Astrocyte (in vitro differentiated cells and primary cell): ENCODE results near the gene EXD3. TPM values are rescaled to one million over a fixed set of nuclear protein-coding genes. Genes with fewer than 3 reads are reported as not detected.

Source experiments
- DNase-seq: peaks from one replicate; pipeline ENCODE4 v3.0.0-alpha.2; 2010; ENCODE audit warnings: low read depth
- FAIRE-seq: peaks from 2 replicates; lab custom pipeline; 2011; peaks lifted over from hg19 to GRCh38; lab: Jason Lieb, UNC
- H2AFZ ChIP-seq: 2 replicates; pipeline ENCODE4 v1.6.0; 2012; ENCODE audit warnings: low read depth, low read length, inconsistent platforms
- H3K27ac ChIP-seq: 2 replicates; pipeline ENCODE4 v1.5.1; 2011; ENCODE audit warnings: low read depth, low read length, inconsistent platforms
- H3K27me3 ChIP-seq: 2 replicates; pipeline ENCODE4 v1.6.0; 2011; ENCODE audit warnings: low read length, inconsistent platforms; ENCODE audit not compliant: insufficient read depth
- H3K36me3 ChIP-seq: 2 replicates; pipeline ENCODE4 v1.5.1; 2011; ENCODE audit warnings: low read length, inconsistent platforms; ENCODE audit not compliant: insufficient read depth
- H3K4me1 ChIP-seq: 2 replicates; pipeline ENCODE4 v1.5.1; 2011; ENCODE audit warnings: low read length, inconsistent platforms; ENCODE audit not compliant: insufficient read depth
- H3K4me2 ChIP-seq: 2 replicates; pipeline ENCODE4 v1.6.0; 2012; ENCODE audit warnings: low read length, inconsistent platforms
- H3K4me3 ChIP-seq: 2 replicates; pipeline ENCODE4 v1.5.1; 2011; ENCODE audit warnings: low read depth, mild to moderate bottlenecking, low read length, inconsistent platforms; ENCODE audit not compliant: insufficient read depth
- H3K79me2 ChIP-seq: 2 replicates; pipeline ENCODE4 v1.6.0; 2012; ENCODE audit warnings: mild to moderate bottlenecking, low read length, inconsistent platforms; ENCODE audit not compliant: insufficient read depth
- H3K9ac ChIP-seq: 2 replicates; pipeline ENCODE4 v1.6.0; 2012; ENCODE audit warnings: mild to moderate bottlenecking, low read length, inconsistent platforms
- H3K9me3 ChIP-seq: 2 replicates; pipeline ENCODE4 v1.5.1; 2012; ENCODE audit warnings: low read depth, mild to moderate bottlenecking, low read length, inconsistent platforms; ENCODE audit not compliant: insufficient read depth
- H4K20me1 ChIP-seq: 2 replicates; pipeline ENCODE4 v1.6.0; 2012; ENCODE audit warnings: low read length, inconsistent platforms; ENCODE audit not compliant: insufficient read depth
- H3K27ac Mint-ChIP-seq: one replicate; pipeline ENCODE4 v1.8.0; 2021; ENCODE audit warnings: mild to moderate bottlenecking, mixed read lengths; ENCODE audit not compliant: unreplicated experiment
- H3K27me3 Mint-ChIP-seq: one replicate; pipeline ENCODE4 v1.8.0; 2021; ENCODE audit warnings: low read depth, mixed read lengths; ENCODE audit not compliant: unreplicated experiment
- H3K36me3 Mint-ChIP-seq: one replicate; pipeline ENCODE4 v1.8.0; 2021; ENCODE audit warnings: low read depth, mixed read lengths; ENCODE audit not compliant: unreplicated experiment
- H3K4me1 Mint-ChIP-seq: one replicate; pipeline ENCODE4 v1.8.0; 2021; ENCODE audit warnings: low read depth, mixed read lengths; ENCODE audit not compliant: unreplicated experiment
- H3K4me3 Mint-ChIP-seq: one replicate; pipeline ENCODE4 v1.8.0; 2021; ENCODE audit warnings: mild to moderate bottlenecking, moderate library complexity, mixed read lengths; ENCODE audit not compliant: unreplicated experiment
- H3K9me3 Mint-ChIP-seq: one replicate; pipeline ENCODE4 v1.8.0; 2021; ENCODE audit warnings: mild to moderate bottlenecking, mixed read lengths; ENCODE audit not compliant: unreplicated experiment
- CTCF ChIP-seq: IDR thresholded peaks from 2 replicates; pipeline ENCODE4 v1.5.1; 2011; ENCODE audit warnings: low read depth, mild to moderate bottlenecking, inconsistent platforms, low read length, moderate library complexity; ENCODE audit not compliant: insufficient read depth
- EZH2 ChIP-seq: IDR thresholded peaks from 2 replicates; pipeline ENCODE4 v1.6.1; 2012; ENCODE audit warnings: mild to moderate bottlenecking, low read length, inconsistent platforms; ENCODE audit not compliant: insufficient read depth
- total RNA-seq: library from RNA; stranded (reverse); gene quantifications from 2 replicates; pipeline ENCODE4 v1.2.1, GENCODE V29; 2021

Gene EXD3
- total RNA-seq, 1 donor from 2014 or later, result 8.5 TPM

GRCh38 chr9:137366891-137367381 is 56.0 kb downstream of the EXD3 start:
- DNase-seq, result no peak
- Histone ChIP-seq H4K20me1 (peaks cover 3% of the 10 kb centered on the region), H3K27ac (no peak overlapping the region), H3K79me2 (no peaks in the 10 kb centered on the region), H3K36me3 (no peaks in the 10 kb centered on the region), H3K9me3 (no peaks in the 10 kb centered on the region), H3K9ac (no peak overlapping the region), H3K4me3 (no peak overlapping the region), H3K4me1 (no peaks in the 10 kb centered on the region), H3K27me3 (no peaks in the 10 kb centered on the region), H2AFZ (no peak overlapping the region), H3K4me2 (no peak overlapping the region)
- TF ChIP-seq CTCF (no peak), EZH2 (no peak)
- no peak for FAIRE-seq
- H3K36me3 Mint-ChIP-seq, result peaks cover 13% of the 10 kb centered on the region
- H3K4me3 Mint-ChIP-seq, result no peak overlapping the region
- peaks cover 6% of the 10 kb centered on the region for H3K27me3 Mint-ChIP-seq
- no peaks in the 10 kb centered on the region for H3K4me1 Mint-ChIP-seq
- peaks cover 5% of the 10 kb centered on the region for H3K9me3 Mint-ChIP-seq
- H3K27ac Mint-ChIP-seq, result no peak overlapping the region

DNA sequence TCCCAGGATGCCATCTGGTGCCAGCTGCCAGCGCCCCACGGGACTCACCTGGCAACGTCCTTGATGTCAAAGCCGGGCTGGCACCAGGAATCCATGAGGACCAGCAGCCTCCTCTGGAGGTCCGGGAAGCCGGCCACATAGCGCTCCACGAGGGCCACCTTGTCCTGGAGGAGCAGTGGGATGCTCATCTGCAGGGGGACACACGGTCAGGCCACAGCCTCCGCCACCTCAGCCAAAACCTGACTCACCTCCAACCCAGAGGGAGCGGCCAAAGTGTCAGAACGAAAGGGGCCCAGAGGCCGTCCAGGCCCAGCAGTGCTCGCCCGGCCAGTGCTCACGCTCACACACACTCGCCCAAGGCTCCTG is 56.5 kb downstream of the EXD3 start:
- H3K9me3 Mint-ChIP-seq, result peaks cover 10% of the 10 kb centered on the region
- H3K4me1 Mint-ChIP-seq, result no peaks in the 10 kb centered on the region
- Histone ChIP-seq H3K4me1 (no peaks in the 10 kb centered on the region), H3K4me2 (no peak overlapping the region), H2AFZ (no peak overlapping the region), H4K20me1 (peaks cover 3% of the 10 kb centered on the region), H3K36me3 (no peaks in the 10 kb centered on the region), H3K4me3 (no peak overlapping the region), H3K27me3 (no peaks in the 10 kb centered on the region), H3K27ac (no peak overlapping the region), H3K9me3 (no peaks in the 10 kb centered on the region), H3K9ac (no peak overlapping the region), H3K79me2 (no peaks in the 10 kb centered on the region)
- peaks cover 14% of the 10 kb centered on the region for H3K36me3 Mint-ChIP-seq
- H3K27me3 Mint-ChIP-seq, result peaks cover 3% of the 10 kb centered on the region
- TF ChIP-seq CTCF, result no peak
- FAIRE-seq (no peak), DNase-seq (no peak)
- H3K4me3 Mint-ChIP-seq, result no peak overlapping the region
- no peak overlapping the region for H3K27ac Mint-ChIP-seq

GRCh38 chr9:137365552-137366444 is 57.2 kb downstream of the EXD3 start:
- Mint-ChIP-seq H3K27me3 (peaks cover 3% of the 10 kb centered on the region), H3K4me3 (no peak overlapping the region), H3K27ac (no peak overlapping the region), H3K4me1 (no peaks in the 10 kb centered on the region), H3K36me3 (peaks cover 14% of the 10 kb centered on the region), H3K9me3 (peaks cover 10% of the 10 kb centered on the region)
- Histone ChIP-seq H3K27ac (no peak overlapping the region), H3K36me3 (no peaks in the 10 kb centered on the region), H3K4me1 (no peaks in the 10 kb centered on the region), H4K20me1 (peaks cover 3% of the 10 kb centered on the region), H3K4me3 (no peak overlapping the region), H2AFZ (no peak overlapping the region), H3K79me2 (no peaks in the 10 kb centered on the region), H3K9me3 (no peaks in the 10 kb centered on the region), H3K27me3 (no peaks in the 10 kb centered on the region), H3K9ac (no peak overlapping the region), H3K4me2 (no peak overlapping the region)
- DNase-seq (no peak), FAIRE-seq (no peak)
- no peak for TF ChIP-seq EZH2
- TF ChIP-seq CTCF, result no peak
